T-helper 22 cell (primary cell): ENCODE measurements around the gene NEAT1.
A peak's percentile ranks its signal among the peaks of the same experiment; 100 is the strongest.

Source experiments
- DNase-seq: peaks from one replicate; pipeline ENCODE4 v3.0.0-alpha.2; 2020; ENCODE audit warnings: low read depth

The NEAT1 gene

GRCh38 chr11:65422633-65423515 is at the start of gene NEAT1:
TSS of gene NEAT1 (plus strand) at chr11:65422798.
- peak; percentile 68 for DNase-seq

GRCh38 chr11:65373839-65374580 is 48.6 kb upstream of the NEAT1 start:
- DNase-seq, result no peak

DNA sequence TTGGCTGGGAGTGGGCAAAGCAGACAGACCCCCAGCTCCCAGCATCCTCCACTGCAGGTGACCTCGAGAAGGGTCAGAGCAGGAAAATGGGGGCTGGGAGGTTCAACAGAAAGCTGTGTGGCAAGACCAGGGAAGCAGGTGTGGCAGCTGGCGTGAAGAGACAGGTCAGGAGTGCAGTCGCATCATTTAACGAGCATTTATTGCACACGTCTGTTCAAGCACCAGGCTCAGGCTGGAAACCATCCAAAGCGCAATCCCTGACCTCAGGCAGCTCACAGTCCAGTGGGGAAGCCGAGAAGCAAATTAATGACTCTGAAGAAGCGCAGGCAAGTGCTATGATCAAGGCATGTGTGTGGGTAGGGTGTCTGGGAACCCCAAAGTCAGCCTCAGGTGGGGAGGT is 47.6 kb upstream of the NEAT1 start:
- DNase-seq, result no peak

- DNase-seq, result no peak
These were observed 46.4 kb upstream of the NEAT1 start for GRCh38 chr11:65376138-65376713.

GRCh38 chr11:65377036-65377435 is 45.6 kb upstream of the NEAT1 start:
- no peak for DNase-seq

GRCh38 chr11:65377777-65378176 is 44.8 kb upstream of the NEAT1 start:
- DNase-seq, result no peak

- no peak for DNase-seq
These were observed 44.2 kb upstream of the NEAT1 start for GRCh38 chr11:65378208-65378927.

DNA sequence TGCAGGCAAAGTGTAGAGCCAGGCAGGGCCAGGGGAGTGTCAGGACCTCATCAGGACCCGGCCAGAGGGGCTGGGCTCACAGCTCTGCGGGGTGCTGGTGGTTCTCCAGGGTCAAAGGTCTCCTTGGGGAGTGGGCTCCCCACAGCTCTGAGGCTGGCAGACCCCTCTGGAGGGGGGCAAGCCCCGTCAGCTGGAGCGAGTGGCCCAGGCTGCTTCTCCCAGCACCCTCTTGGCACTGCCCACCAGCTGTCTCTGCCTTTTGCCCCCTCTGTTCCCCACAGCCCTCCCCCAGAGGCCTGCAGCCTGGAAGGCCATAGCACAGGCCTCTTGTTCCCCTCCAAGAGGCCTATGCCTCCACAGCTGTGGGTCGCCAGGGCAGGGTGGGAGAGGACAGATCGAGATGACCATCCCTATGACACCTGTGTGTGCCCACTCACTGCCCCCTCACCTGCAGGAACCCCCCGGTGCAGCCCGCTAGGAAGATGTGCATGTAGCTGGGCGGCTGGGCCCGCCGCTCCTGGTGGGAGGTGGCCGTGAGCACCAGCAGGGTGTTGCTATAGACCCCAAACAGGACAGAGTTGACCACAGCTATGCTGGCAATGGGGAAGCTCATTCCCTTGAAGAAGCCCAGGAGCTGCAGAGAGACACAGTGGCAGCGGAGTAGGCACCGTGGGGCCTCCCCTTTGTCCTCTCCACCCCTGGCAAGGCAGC is 43.5 kb upstream of the NEAT1 start:
- DNase-seq, result no peak

GRCh38 chr11:65379698-65380459 is 42.7 kb upstream of the NEAT1 start:
- no peak for DNase-seq

DNA sequence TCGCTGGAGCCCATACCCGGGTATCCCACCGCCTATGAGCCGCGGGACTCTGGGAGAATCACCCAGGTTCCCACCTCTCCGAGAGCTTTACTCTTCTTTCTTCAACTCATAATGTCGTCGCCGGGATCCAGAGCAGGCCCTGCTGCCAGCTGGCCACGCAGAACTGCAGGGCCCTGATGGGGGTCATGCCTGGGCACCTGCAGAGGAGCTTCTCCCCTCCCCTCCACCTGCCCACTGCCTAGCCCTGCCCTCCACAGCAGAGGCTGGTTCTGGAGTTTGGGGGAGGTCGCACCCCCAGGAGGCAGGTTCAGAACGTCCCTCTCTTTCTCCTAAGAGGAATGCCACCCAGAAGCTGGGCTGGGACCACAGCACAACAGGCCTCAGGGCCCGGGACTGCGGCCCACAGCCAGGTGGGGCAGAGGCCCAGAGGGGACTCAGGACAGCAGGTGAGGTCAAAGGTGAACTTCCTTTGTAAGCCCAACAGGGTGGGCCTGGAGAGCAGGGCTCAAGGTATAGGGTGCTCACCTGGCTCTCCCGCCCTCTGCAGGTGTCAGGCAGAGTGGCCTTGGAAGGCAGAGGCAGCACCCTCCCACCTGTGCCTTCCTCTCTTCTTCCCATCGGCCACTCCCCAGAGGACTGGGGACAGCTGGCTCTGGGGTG is 42.0 kb upstream of the NEAT1 start:
- no peak for DNase-seq

GRCh38 chr11:65381716-65382032 is 40.9 kb upstream of the NEAT1 start:
- no peak for DNase-seq

GRCh38 chr11:65382033-65382803 is 40.4 kb upstream of the NEAT1 start, which contains the start of gene SLC25A45:
TSS of gene SLC25A45 (minus strand) at chr11:65382646. CDS start at chr11:65381951, 695 bp downstream.
- peak; percentile 93 for DNase-seq

- DNase-seq, result no peak
These were observed 39.7 kb upstream of the NEAT1 start for GRCh38 chr11:65382804-65383368.

- no peak for DNase-seq
These were observed 38.8 kb upstream of the NEAT1 start for GRCh38 chr11:65383778-65384177.

- no peak for DNase-seq
These were observed 38.2 kb upstream of the NEAT1 start for GRCh38 chr11:65384301-65384889.

GRCh38 chr11:65386307-65387140 is 36.1 kb upstream of the NEAT1 start, which contains the start of gene FRMD8:
TSS of gene FRMD8 (plus strand) at chr11:65386637. CDS start at chr11:65387037, 400 bp downstream.
- DNase-seq, result peak; percentile 84

- no peak for DNase-seq
These were observed 33.9 kb upstream of the NEAT1 start for GRCh38 chr11:65388731-65389130.
